K562 (cell line): Measurements from ENCODE around the gene EVA1B. TPM values are rescaled to one million over a fixed set of nuclear protein-coding genes. Genes with fewer than 3 reads are reported as not detected.

Source experiments
- ARID1B ChIP-seq: fragments of 450-650 bp; IDR thresholded peaks from 2 replicates; pipeline ENCODE4 v1.6.1; 2016; ENCODE audit warnings: antibody characterized with exemption, mild to moderate bottlenecking, inconsistent platforms
- BCL6 ChIP-seq: fragments of 250-450 bp; sonication (Bioruptor Pico); IDR thresholded peaks from 2 replicates; pipeline ENCODE4 v1.4.0; 2020
- HNRNPL ChIP-seq: fragments of 200-400 bp; formaldehyde crosslinking; IDR thresholded peaks from 2 replicates; pipeline ENCODE4 v1.6.1; 2017; ENCODE audit warnings: low read depth, mild to moderate bottlenecking, low read length
- MBD2 ChIP-seq: sonication (generic); IDR thresholded peaks from 2 replicates; pipeline ENCODE4 v1.6.1; 2016; ENCODE audit warnings: low read depth, borderline replicate concordance
- MGA ChIP-seq: fragments of 450-650 bp; IDR thresholded peaks from 2 replicates; pipeline ENCODE4 v1.6.1; 2016; ENCODE audit warnings: mild to moderate bottlenecking, moderate library complexity
- NFE2 ChIP-seq: IDR thresholded peaks from 2 replicates; pipeline ENCODE4 v1.6.1; 2014; ENCODE audit warnings: antibody characterized with exemption, low read depth
- PCBP1 ChIP-seq: fragments of 200-400 bp; formaldehyde crosslinking; IDR thresholded peaks from 2 replicates; pipeline ENCODE4 v1.6.1; 2018; ENCODE audit warnings: mild to moderate bottlenecking, low read depth, low read length; ENCODE audit not compliant: poor library complexity, severe bottlenecking
- SIRT6 ChIP-seq: IDR thresholded peaks from one replicate; pipeline ENCODE4 v1.6.1; 2012; ENCODE audit warnings: low read depth, mild to moderate bottlenecking, control low read depth, inconsistent platforms, low read length, moderate library complexity
- ZNF263 ChIP-seq: sonication (generic); formaldehyde crosslinking; IDR thresholded peaks from 2 replicates; pipeline ENCODE4 v1.8.0; 2022; ENCODE audit warnings: mild to moderate bottlenecking, missing genetic modification reagents, borderline replicate concordance
- ZNF592 ChIP-seq: fragments of 450-650 bp; IDR thresholded peaks from 2 replicates; pipeline ENCODE4 v1.6.1; 2017; ENCODE audit warnings: antibody characterized with exemption, mild to moderate bottlenecking
- polyA plus RNA-seq, 8 experiments: library from polyadenylated mRNA; depleted of rRNA in 4 of 8; stranded (reverse) in 5 of 8; unstranded in 3 of 8; fragments of >200 nt; fragmentation: Nextera tagmentation in 2 of 8; fragmentation: Illumina TruSeq in 1 of 8; extraction: Ambion mirVana in 2 of 8; extraction: Trizol in 1 of 8; gene quantifications; 2 replicates each; pipeline versions ENCODE4 v1.2.1 to v1.2.3, GENCODE V29; 2011 to 2014; ENCODE audit warnings: inconsistent platforms in 1 of 8, missing spikeins in 1 of 8
- total RNA-seq, 7 experiments: library from RNA; depleted of rRNA in 6 of 7; stranded (reverse); fragments of >200 nt in 6 of 7; fragmentation: Illumina TruSeq in 2 of 7; extraction: Trizol in 2 of 7; gene quantifications; 2 replicates each; pipeline versions ENCODE4 v1.2.1 to v1.2.3, GENCODE V29; 2011 to 2021; ENCODE audit warnings: low replicate concordance in 1 of 7

The EVA1B gene
- total and polyA plus RNA-seq, 9 of the 15 experiments (the other 6 are each of a cell fraction or from before 2014, with no cell fraction given), result 0.08 to 65.7 (median 2.4) TPM

- peak; percentile 100 for TF ChIP-seq MGA
- peak; percentile 61 for TF ChIP-seq ARID1B
- TF ChIP-seq ZNF263, result peak; percentile 84; the same call in 1 of the 2 replicates
- TF ChIP-seq ZNF592, result peak; percentile 98
- no peak for TF ChIP-seq BCL6 (CRISPR knock-in tag)
- no peak for TF ChIP-seq NFE2
- no peak for TF ChIP-seq SIRT6
- no peak for TF ChIP-seq HNRNPL
- 0 out of 2 replicates have a peak, but pooled peaks have one; percentile 61 for TF ChIP-seq MBD2
- peak; percentile 74 for TF ChIP-seq PCBP1
Measured at GRCh38 chr1:36321119-36321951, 2.1 kb downstream of the EVA1B start (continued).
